HG03139 (cell line): ENCODE data around the gene MLX.
"Not testable (repeated sequence)": the region's sequence is repeated elsewhere in the genome, so short reads cannot be mapped to it uniquely, and the experiment has no call there.

ENCODE experiments used
- ATAC-seq: cut with Tn5 transposase; IDR thresholded peaks from one replicate; pipeline ENCODE4 v1.9.1; 2021; ENCODE audit not compliant: unreplicated experiment

MLX gene

GRCh38 chr17:42577532-42578281 is 10.8 kb downstream of the MLX start, which contains the start of gene PSMC3IP:
TSS of gene PSMC3IP (minus strand) at chr17:42577729. CDS start at chr17:42577686, 43 bp downstream.
- ATAC-seq, result peak; percentile 56

- ATAC-seq, result no peak
Observed at GRCh38 chr17:42578282-42578869, 11.5 kb downstream of the MLX start.

- no peak for ATAC-seq
Observed at GRCh38 chr17:42579794-42580551, 13.1 kb downstream of the MLX start.

- no peak for ATAC-seq
Observed at GRCh38 chr17:42581744-42582270, 14.9 kb downstream of the MLX start.

- no peak for ATAC-seq
Observed at GRCh38 chr17:42584880-42585279, 18.0 kb downstream of the MLX start.

- ATAC-seq, result no peak
Observed at GRCh38 chr17:42585353-42585752, 18.5 kb downstream of the MLX start.

GRCh38 chr17:42586514-42587230 is 19.8 kb downstream of the MLX start:
- ATAC-seq, result no peak

GRCh38 chr17:42590886-42591285 is 24.0 kb downstream of the MLX start:
- ATAC-seq, result no peak

GRCh38 chr17:42591411-42591810 is 24.5 kb downstream of the MLX start:
- no peak for ATAC-seq

- no peak for ATAC-seq
Observed at GRCh38 chr17:42596386-42596785, 29.5 kb downstream of the MLX start.

GRCh38 chr17:42598905-42599304 is 32.0 kb downstream of the MLX start:
- ATAC-seq, result no peak

- ATAC-seq, result no peak
Observed at GRCh38 chr17:42603318-42603717, 36.4 kb downstream of the MLX start.

- ATAC-seq, result no peak
Observed at GRCh38 chr17:42607769-42608168, 40.9 kb downstream of the MLX start.

GRCh38 chr17:42608305-42609181 is 41.6 kb downstream of the MLX start:
- peak; percentile 24 for ATAC-seq

- peak; percentile 77 for ATAC-seq
Observed at GRCh38 chr17:42609182-42609813, 42.4 kb downstream of the MLX start, which contains the start of the genes RETREG3 and TUBG1. TSS of gene RETREG3 (minus strand) at chr17:42609374. CDS start at chr17:42609324, 50 bp downstream. TSS of gene TUBG1 (plus strand) at chr17:42609683. CDS start at chr17:42609738, 55 bp downstream.

GRCh38 chr17:42609814-42610801 is 43.2 kb downstream of the MLX start:
- not testable (repeated sequence) for ATAC-seq

- no peak for ATAC-seq
Observed at GRCh38 chr17:42612013-42612412, 45.1 kb downstream of the MLX start.

- ATAC-seq, result no peak
Observed at GRCh38 chr17:42613699-42614295, 46.9 kb downstream of the MLX start.
